Activated CD4-positive, alpha-beta T cell treated with anti-CD3 and anti-CD28 coated beads, Interleukin-2, amount 10 ng/mL, durations not matched to agents 24 days and 14 days (primary cell): Measurements from ENCODE around the gene RTL1. TPM values are rescaled to one million over a fixed set of nuclear protein-coding genes. Genes with fewer than 3 reads are reported as not detected.

ENCODE experiments used
- DNase-seq: peaks from one replicate; pipeline ENCODE4 v3.0.0; 2022
- H3K27ac Mint-ChIP-seq: one replicate; pipeline ENCODE4 v1.8.0; 2022; ENCODE audit warnings: mild to moderate bottlenecking, mixed read lengths
- H3K27me3 Mint-ChIP-seq: one replicate; pipeline ENCODE4 v1.8.0; 2022; ENCODE audit warnings: mixed read lengths
- H3K36me3 Mint-ChIP-seq: one replicate; pipeline ENCODE4 v1.8.0; 2022; ENCODE audit warnings: low read depth, mild to moderate bottlenecking, mixed read lengths
- H3K4me1 Mint-ChIP-seq: one replicate; pipeline ENCODE4 v1.8.0; 2021; ENCODE audit warnings: mixed read lengths
- H3K4me3 Mint-ChIP-seq: one replicate; pipeline ENCODE4 v1.8.0; 2022; ENCODE audit warnings: mild to moderate bottlenecking, moderate library complexity, mixed read lengths
- H3K9me3 Mint-ChIP-seq: one replicate; pipeline ENCODE4 v1.8.0; 2021; ENCODE audit warnings: mixed read lengths
- intact Hi-C: fragments of 100-400 bp; cut with micrococcal nuclease; formaldehyde crosslinking; loops from one replicate; pipeline ENCODE4 v1.15.1; 2023
- total RNA-seq: library from RNA; stranded (reverse); gene quantifications from 2 replicates; pipeline ENCODE4 v1.2.3, GENCODE V29; 2022

Gene RTL1
- total RNA-seq, 1 donor from 2014 or later = not detected

DNA sequence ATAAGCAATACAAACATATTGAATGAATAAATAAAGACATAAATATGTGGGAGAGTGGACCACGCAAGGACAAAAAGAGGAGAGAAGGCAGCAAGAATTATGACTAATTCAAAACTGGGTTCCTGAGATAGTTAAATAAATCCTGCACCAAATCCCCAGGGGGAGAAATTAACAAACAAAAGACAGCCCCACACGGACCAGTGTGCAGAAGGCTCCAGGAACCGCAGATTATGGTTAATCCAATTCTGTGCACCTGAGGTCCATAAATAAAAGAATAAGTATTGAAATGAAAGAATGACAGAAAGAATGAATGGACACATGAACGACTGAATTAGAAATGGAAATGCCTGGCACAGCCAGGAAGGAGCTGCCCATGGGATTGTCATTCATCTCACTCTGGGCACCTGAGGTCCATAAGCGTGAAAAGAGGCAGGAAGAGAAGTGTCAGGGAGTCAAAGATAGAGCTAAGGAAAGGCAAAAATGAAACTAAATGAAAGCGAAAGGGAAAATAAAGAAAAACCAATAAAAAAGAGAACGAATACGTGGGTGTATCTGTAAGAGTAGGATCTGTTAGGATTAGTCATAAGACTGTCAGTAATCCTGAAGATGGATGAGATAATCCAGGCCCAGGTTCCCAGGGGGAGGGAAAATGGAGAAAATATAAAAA lies 54.3 kb downstream of the RTL1 start:
- H3K4me3 Mint-ChIP-seq = no peak overlapping the region
- H3K4me1 Mint-ChIP-seq = peaks cover 6% of the 10 kb centered on the region
- no peaks in the 10 kb centered on the region for H3K9me3 Mint-ChIP-seq
- no peak overlapping the region for H3K27ac Mint-ChIP-seq
- intact Hi-C loops = no loop called here
- no peaks in the 10 kb centered on the region for H3K27me3 Mint-ChIP-seq
- DNase-seq = peak; percentile 64
- no peaks in the 10 kb centered on the region for H3K36me3 Mint-ChIP-seq

DNA sequence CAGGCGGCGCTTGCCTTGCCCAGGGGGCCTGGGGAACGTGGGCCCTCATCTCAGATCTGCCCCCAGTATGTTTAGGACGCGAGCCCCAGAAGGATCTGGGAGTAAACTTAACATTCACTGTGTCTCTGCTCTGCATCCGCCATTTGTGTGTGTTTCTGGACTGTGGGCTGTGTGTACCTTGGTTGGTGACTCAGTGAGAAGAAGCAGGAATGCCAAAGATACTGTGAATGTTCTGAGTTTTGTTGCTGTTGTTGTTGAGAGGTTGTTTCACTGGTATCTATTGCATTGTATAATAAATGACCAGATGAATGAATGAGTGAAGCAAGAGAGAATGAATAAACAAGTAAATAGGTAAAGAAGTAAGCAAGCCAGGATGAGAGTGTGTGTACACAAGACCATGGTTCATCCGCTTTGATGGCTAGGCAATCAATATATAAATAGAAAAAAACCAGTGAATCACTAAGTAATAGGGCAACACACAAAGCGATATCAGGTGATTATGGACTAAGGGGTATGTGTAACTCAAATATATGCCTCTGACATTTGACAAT lies 57.1 kb downstream of the RTL1 start:
- Mint-ChIP-seq H3K4me1 (peaks cover 4% of the 10 kb centered on the region), H3K27me3 (no peaks in the 10 kb centered on the region), H3K36me3 (no peaks in the 10 kb centered on the region), H3K4me3 (no peak overlapping the region), H3K9me3 (no peaks in the 10 kb centered on the region), H3K27ac (no peak overlapping the region)
- intact Hi-C loops = no loop called here
- no peak for DNase-seq

DNA sequence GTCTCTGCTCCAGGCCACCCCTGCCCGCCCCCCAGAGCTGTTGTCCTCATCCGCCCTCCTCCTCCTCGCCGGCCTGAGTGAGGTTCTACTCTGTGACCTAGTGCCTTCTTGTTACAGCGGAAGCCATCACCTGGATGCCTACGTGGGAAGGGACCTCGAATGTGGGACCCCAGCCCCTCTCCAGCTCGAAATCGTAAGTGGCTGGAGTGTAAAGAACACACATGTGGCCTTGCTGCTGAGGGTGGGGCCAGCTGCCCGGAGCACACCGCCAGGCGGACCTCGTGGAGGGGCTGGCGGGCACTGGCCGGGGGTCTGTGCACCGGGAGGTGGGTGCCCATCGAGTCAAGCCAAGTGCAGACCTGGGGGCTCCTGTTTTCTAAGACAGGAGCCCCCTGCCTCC lies 58.2 kb downstream of the RTL1 start:
- H3K27me3 Mint-ChIP-seq = no peaks in the 10 kb centered on the region
- H3K9me3 Mint-ChIP-seq = no peaks in the 10 kb centered on the region
- no peak overlapping the region for H3K27ac Mint-ChIP-seq
- intact Hi-C loops = no loop called here
- H3K4me3 Mint-ChIP-seq = no peak overlapping the region
- H3K4me1 Mint-ChIP-seq = no peaks in the 10 kb centered on the region
- no peak for DNase-seq
- no peaks in the 10 kb centered on the region for H3K36me3 Mint-ChIP-seq

DNA sequence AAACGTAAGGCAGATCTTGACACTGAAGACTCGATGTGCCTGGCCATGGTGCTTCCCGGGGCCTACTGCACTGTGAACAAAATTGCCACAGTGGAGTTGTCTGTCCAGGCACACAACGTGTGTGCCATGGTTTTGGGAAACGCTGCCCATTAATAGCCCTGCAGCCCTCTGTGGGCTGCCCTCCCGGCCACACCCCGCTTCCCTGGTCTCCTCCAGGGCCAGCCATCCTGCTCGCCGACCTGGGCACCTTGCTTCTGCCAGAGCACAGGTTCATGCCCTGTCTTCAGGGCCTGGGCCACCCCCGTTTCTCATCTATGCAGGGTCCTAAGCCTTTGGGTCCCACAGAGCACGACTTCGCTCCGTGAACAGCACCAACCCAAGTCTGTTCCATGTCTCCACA lies 58.7 kb downstream of the RTL1 start:
- no peak for DNase-seq
- H3K9me3 Mint-ChIP-seq = no peaks in the 10 kb centered on the region
- H3K4me1 Mint-ChIP-seq = no peaks in the 10 kb centered on the region
- H3K27me3 Mint-ChIP-seq = no peaks in the 10 kb centered on the region
- no peak overlapping the region for H3K4me3 Mint-ChIP-seq
- no peaks in the 10 kb centered on the region for H3K36me3 Mint-ChIP-seq
- no peak overlapping the region for H3K27ac Mint-ChIP-seq
- intact Hi-C loops = no loop called here

DNA sequence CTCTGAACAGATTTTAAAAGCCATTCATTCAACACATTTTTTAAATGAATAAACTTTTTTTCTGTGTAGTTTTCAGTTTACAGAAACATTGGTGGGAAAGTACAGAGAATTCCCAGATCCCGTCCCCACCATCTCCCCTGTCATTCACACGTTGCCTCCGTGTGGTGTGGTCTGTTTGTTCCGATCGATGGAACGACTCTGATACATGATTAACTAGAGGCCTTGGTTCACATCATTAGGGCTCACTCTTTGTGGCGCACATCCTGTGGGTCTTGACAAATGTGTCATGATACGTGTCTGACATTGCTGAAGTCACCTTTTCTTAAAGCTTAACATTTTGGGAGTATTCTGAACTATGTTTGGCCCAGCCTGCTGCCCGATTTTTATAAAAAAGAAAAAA lies 59.1 kb downstream of the RTL1 start:
- intact Hi-C loops = no loop called here
- DNase-seq = no peak
- no peak overlapping the region for H3K27ac Mint-ChIP-seq
- no peaks in the 10 kb centered on the region for H3K9me3 Mint-ChIP-seq
- H3K27me3 Mint-ChIP-seq = no peaks in the 10 kb centered on the region
- no peak overlapping the region for H3K4me3 Mint-ChIP-seq
- no peaks in the 10 kb centered on the region for H3K36me3 Mint-ChIP-seq
- no peaks in the 10 kb centered on the region for H3K4me1 Mint-ChIP-seq

DNA sequence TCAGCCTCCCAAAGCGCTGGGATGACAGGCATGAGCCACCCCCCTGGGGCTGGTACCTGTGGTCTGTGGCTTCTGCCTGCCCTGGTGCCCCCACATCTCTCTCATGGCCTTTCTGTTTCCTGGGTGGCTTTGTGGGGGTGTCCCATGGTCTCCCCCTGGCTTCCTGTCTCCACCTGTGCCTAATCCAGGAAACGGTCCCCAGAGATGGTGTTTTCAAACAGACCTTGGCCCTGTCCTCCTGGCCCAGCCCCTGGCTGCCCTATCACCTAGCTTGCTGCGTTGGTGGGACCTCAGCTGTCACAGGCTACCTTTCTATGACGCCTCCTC lies 59.5 kb downstream of the RTL1 start:
- Mint-ChIP-seq H3K27ac (no peak overlapping the region), H3K9me3 (no peaks in the 10 kb centered on the region), H3K4me3 (no peak overlapping the region), H3K4me1 (no peaks in the 10 kb centered on the region), H3K36me3 (no peaks in the 10 kb centered on the region), H3K27me3 (no peaks in the 10 kb centered on the region)
- DNase-seq = no peak
- intact Hi-C loops = no loop called here

DNA sequence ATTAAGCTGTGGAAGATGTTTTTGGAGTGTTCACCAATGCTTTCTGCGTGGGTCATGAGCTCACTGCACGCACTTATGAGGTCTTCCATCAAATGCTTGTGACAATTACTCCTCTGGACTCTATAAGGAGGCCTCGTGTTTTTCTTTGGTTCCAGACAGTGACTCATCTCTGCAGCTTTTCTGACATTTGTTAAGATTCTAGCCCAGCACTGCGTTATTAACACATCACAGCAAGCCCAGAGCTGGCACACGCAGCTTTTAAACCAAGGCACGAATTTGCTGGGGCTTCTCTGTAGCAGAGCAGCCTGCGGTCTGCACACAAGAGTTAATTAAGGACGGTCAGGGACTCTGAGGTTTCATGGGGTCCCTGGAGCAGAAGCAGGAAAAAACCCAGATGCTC lies 60.7 kb downstream of the RTL1 start:
- H3K36me3 Mint-ChIP-seq = no peaks in the 10 kb centered on the region
- no peaks in the 10 kb centered on the region for H3K27me3 Mint-ChIP-seq
- no peaks in the 10 kb centered on the region for H3K4me1 Mint-ChIP-seq
- no peak overlapping the region for H3K4me3 Mint-ChIP-seq
- no peak overlapping the region for H3K27ac Mint-ChIP-seq
- no peaks in the 10 kb centered on the region for H3K9me3 Mint-ChIP-seq
- intact Hi-C loops = no loop called here
- DNase-seq = no peak

DNA sequence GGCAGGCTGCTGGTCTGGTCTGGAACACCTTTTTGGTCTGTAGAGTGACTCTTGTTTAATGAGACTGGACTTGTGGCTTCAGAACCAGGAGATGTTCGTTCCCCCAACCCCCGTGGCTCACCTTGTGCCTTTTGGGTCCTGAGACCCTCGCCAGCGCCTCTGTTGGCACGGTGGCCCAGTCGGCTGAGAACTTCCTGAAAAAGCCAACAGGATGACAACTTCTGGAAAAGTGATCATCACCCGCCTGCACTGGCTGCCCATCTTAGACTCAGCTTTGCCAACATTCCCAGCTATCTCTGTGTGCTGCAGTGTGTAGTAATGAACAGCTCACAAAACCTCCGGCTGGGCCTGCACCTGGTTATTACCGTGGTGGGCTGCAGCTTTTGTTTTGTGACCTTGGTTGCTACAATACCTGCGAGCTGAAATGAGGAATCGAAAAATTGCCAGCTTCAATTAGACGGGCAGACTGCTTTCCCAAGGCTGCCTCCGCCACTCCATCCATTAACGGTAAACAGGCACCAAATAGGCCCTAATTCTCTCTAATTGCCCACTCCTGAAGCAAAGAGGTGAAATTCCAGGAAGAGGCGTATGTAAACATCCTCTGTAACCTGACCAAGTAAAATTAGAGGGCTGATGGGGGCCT lies 61.6 kb downstream of the RTL1 start:
- intact Hi-C loops = no loop called here
- no peaks in the 10 kb centered on the region for H3K9me3 Mint-ChIP-seq
- H3K4me3 Mint-ChIP-seq = no peak overlapping the region
- H3K27me3 Mint-ChIP-seq = no peaks in the 10 kb centered on the region
- H3K36me3 Mint-ChIP-seq = no peaks in the 10 kb centered on the region
- H3K4me1 Mint-ChIP-seq = no peaks in the 10 kb centered on the region
- no peak for DNase-seq
- no peak overlapping the region for H3K27ac Mint-ChIP-seq

DNA sequence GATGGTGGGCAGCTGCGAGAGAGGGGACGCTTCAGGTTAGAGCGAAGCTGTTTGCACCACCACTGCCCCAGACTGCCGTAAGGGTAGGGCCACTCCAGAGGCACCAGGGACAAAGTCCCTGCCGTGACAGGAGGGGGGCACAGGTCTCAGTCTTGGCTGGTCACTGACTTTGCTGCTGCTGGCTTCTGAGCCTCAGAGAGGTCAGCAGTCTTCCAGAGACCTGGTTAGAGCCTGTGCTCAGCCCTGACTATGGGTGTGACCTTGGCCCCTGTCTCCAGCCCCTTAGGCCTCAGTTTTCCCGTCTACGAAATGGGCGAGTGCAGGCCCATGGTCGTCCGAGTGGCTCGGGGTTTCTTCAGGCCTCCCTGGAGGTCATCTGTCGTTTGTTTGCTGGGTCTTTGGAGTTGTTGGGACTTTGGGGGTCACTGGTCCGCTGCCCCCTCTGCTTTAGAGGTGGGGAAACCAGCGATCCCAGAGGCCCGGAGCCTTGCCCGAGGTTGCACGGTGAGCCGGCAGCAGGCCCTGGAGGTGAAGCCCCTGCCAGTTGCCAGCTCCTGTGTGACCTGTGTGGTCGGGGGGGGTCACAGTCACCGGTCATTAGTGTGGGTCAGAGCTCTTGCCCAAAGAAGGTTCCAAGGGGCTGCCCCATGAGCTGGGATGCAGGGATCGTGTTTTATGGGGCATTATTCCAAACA lies 62.3 kb downstream of the RTL1 start:
- no peaks in the 10 kb centered on the region for H3K27me3 Mint-ChIP-seq
- intact Hi-C loops = no loop called here
- no peak overlapping the region for H3K27ac Mint-ChIP-seq
- no peak for DNase-seq
- H3K36me3 Mint-ChIP-seq = no peaks in the 10 kb centered on the region
- no peak overlapping the region for H3K4me3 Mint-ChIP-seq
- no peaks in the 10 kb centered on the region for H3K4me1 Mint-ChIP-seq
- H3K9me3 Mint-ChIP-seq = no peaks in the 10 kb centered on the region

DNA sequence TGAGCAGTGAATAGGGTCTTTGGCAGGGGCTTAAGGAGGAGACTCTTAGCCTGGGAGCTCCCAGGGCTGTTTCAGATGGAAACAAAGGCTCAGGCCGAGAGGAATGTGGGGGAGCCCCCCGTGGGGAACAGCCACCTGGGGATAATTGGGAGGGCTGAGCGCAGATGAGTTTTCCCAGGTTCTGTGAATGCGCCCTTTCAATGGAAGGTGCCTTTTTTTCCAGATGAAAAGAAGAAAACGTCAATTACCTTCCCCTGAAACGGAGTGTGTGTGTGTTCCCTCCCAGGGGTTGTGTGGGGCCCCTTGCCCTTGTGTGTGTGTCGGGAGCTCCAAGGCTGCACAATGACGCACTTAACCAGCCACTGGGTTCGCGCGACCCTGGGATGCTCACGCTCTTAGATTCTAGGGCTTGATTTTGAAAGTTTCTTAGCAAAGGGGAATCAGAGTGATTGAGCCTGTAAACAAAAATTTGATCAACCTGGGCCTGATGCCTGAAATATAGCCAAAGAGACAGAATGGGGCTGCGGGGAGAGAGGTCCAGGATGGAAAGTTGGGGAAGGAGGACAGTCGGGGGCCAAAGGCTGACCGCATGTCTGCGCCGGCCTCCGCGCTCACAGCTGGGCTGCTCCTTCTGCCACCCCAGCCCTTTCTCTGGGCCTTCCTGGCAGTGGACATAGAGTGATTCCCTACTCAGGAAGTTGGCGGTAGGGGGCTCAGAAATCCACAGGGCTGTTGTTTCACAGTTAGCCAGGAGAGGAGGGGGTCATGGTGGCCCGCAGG lies 63.0 kb downstream of the RTL1 start:
- no peaks in the 10 kb centered on the region for H3K9me3 Mint-ChIP-seq
- no peaks in the 10 kb centered on the region for H3K36me3 Mint-ChIP-seq
- H3K4me1 Mint-ChIP-seq = no peaks in the 10 kb centered on the region
- no peak overlapping the region for H3K27ac Mint-ChIP-seq
- intact Hi-C loops = no loop called here
- DNase-seq = no peak
- H3K4me3 Mint-ChIP-seq = no peak overlapping the region
- no peaks in the 10 kb centered on the region for H3K27me3 Mint-ChIP-seq

DNA sequence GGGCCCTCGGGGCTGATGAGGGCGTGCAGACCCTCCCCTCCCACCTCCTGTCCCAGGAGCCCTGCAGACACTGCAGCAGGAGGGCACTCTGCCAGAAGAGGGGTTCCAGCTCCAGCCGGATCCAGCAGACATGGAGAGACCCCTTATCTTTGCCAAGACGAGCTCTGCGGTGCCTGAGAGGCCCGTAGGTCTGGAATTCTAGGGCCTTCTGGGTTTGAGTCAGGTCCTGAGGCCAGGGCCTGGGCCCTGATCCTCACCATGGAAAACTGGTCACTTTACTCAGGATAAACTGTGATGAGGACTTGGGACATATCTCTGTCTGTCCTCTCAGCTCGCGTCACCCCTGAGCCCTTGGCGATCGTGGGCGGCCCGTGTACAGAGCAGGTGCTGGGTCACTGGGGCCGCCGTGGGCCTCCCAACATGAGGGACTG lies 63.8 kb downstream of the RTL1 start:
- H3K27me3 Mint-ChIP-seq = no peaks in the 10 kb centered on the region

DNA sequence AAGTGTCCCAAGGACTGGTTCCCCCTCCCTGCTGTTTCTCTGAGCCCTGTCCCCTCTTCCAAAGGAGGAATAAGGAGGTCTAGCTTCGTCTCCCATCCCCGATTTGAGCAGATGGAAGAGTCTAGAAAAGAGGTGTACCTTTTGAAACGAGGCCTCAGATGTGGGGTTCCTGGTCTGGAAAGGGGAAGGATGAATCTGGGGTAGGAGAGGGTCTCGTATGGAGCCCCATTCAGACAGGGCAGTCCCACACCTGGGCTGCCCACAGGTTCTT lies 64.3 kb downstream of the RTL1 start:
- no peaks in the 10 kb centered on the region for H3K27me3 Mint-ChIP-seq
- no peak overlapping the region for H3K27ac Mint-ChIP-seq
- H3K9me3 Mint-ChIP-seq = no peaks in the 10 kb centered on the region
- H3K36me3 Mint-ChIP-seq = no peaks in the 10 kb centered on the region
- H3K4me3 Mint-ChIP-seq = no peak overlapping the region
- no peaks in the 10 kb centered on the region for H3K4me1 Mint-ChIP-seq
- DNase-seq = no peak
- intact Hi-C loops = no loop called here

More for the DNA sequence above, 63.8 kb downstream of the RTL1 start:
- no peak for DNase-seq
- Mint-ChIP-seq H3K4me1 (no peaks in the 10 kb centered on the region), H3K27ac (no peak overlapping the region), H3K4me3 (no peak overlapping the region), H3K9me3 (no peaks in the 10 kb centered on the region), H3K36me3 (no peaks in the 10 kb centered on the region)
- intact Hi-C loops = no loop called here

DNA sequence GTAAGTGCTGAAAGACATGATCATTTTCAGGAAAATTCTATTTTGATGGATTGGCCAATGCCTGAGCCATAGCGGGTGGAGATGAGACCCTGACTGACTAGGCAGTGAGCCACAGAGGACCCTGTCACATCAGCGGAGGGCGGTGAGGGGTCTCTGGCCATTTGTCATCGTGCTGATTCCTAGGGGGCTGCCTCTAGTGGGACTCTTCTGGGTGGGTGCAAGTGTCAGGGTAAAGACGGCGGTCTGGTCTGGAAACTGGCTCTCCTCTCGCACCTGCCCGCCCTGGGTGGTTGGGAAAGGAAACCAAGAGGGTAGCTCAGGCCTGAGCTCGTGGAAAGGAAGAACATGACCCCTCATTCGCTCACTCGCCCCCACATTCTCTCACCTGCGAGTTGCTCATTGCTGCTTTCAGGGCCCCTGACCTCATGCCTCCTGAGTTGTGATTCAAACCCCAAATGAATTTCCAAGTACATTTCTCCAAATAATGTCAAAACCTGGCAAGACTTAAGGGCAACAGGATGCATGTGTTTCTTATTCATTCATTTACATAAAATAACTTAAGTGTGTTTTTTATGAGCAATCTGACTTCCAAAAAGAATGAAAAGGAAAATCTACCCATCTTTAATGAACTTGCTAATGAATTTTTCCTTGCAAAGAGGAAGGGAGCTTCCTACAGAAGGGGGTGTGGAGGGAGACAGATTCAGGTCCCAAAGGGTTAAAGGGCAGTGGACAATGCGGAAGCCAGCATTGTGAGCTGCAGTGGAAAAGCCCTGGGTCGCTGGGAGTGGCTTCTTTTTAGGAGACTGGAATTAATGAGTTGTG lies 64.8 kb downstream of the RTL1 start:
- H3K4me1 Mint-ChIP-seq = no peaks in the 10 kb centered on the region
- no peaks in the 10 kb centered on the region for H3K36me3 Mint-ChIP-seq
- no peak overlapping the region for H3K4me3 Mint-ChIP-seq
- no peak overlapping the region for H3K27ac Mint-ChIP-seq
- no peaks in the 10 kb centered on the region for H3K27me3 Mint-ChIP-seq
- DNase-seq = no peak
- H3K9me3 Mint-ChIP-seq = no peaks in the 10 kb centered on the region
- intact Hi-C loops = no loop called here
